Glomerular visceral epithelial cell (primary cell): ENCODE data around the gene DGKZ.

ENCODE experiments used
- DNase-seq: peaks from one replicate; pipeline ENCODE4 v3.0.0-alpha.2; 2016; ENCODE audit errors: extremely low spot score

The DGKZ gene

GRCh38 chr11:46392421-46393230 lies 45.4 kb downstream of the DGKZ start:
- DNase-seq = peak; percentile 83

GRCh38 chr11:46393231-46393616 lies 46.0 kb downstream of the DGKZ start:
- DNase-seq = no peak

GRCh38 chr11:46393759-46394158 lies 46.5 kb downstream of the DGKZ start:
- no peak for DNase-seq

GRCh38 chr11:46397526-46397925 lies 50.3 kb downstream of the DGKZ start:
- no peak for DNase-seq

- DNase-seq = no peak
Measured at GRCh38 chr11:46402957-46403902, 56.0 kb downstream of the DGKZ start.

- no peak for DNase-seq
Measured at GRCh38 chr11:46404476-46405017, 57.3 kb downstream of the DGKZ start.

GRCh38 chr11:46407635-46408034 lies 60.4 kb downstream of the DGKZ start:
- no peak for DNase-seq

GRCh38 chr11:46408407-46408986 lies 61.2 kb downstream of the DGKZ start:
- DNase-seq = no peak

- DNase-seq = no peak
Measured at GRCh38 chr11:46410021-46410420, 62.8 kb downstream of the DGKZ start.

GRCh38 chr11:46413760-46414465 lies 66.7 kb downstream of the DGKZ start:
- no peak for DNase-seq

GRCh38 chr11:46414466-46414796 lies 67.2 kb downstream of the DGKZ start:
- DNase-seq = no peak

- no peak for DNase-seq
Measured at GRCh38 chr11:46414879-46415278, 67.6 kb downstream of the DGKZ start.

GRCh38 chr11:46417711-46418110 lies 70.4 kb downstream of the DGKZ start:
- no peak for DNase-seq

- DNase-seq = no peak
Measured at GRCh38 chr11:46418751-46419150, 71.5 kb downstream of the DGKZ start.

- DNase-seq = no peak
Measured at GRCh38 chr11:46420513-46420912, 73.2 kb downstream of the DGKZ start.

GRCh38 chr11:46421257-46421880 lies 74.1 kb downstream of the DGKZ start:
- DNase-seq = no peak

GRCh38 chr11:46422588-46422987 lies 75.3 kb downstream of the DGKZ start:
- no peak for DNase-seq

GRCh38 chr11:46426233-46426991 lies 79.1 kb downstream of the DGKZ start:
- DNase-seq = no peak

GRCh38 chr11:46427364-46427763 lies 80.1 kb downstream of the DGKZ start:
- no peak for DNase-seq

- no peak for DNase-seq
Measured at GRCh38 chr11:46429717-46430116, 82.5 kb downstream of the DGKZ start.
